GM12878 (cell line): ENCODE results near the gene BTNL8. TPM values are rescaled to one million over a fixed set of nuclear protein-coding genes. Genes with fewer than 3 reads are reported as not detected.

Source experiments
- ATAC-seq: fragments of 200-7000 bp; cut with Tn5 transposase; 3 replicates; pipeline ENCODE4 v1.9.1; 2020; ENCODE audit warnings: mild to moderate bottlenecking, moderate library complexity
- BruUV-seq: library from RNA; stranded (reverse); fragments of 400-500 nt; replicated peaks from 2 replicates; lab custom pipeline; 2021; lab: Mats Ljungman, UMichigan
- CTCF ChIA-PET: fragments of 300-600 bp; sonication (Branson Sonifier 250); formaldehyde crosslinking; extraction: SDS; loops from one replicate; lab custom pipeline; 2021; ENCODE audit warnings: inconsistent platforms; lab: Yijun Ruan, JAX
- POLR2A ChIA-PET: fragments of 350-600 bp; formaldehyde crosslinking; extraction: SDS; loops from one replicate; lab custom pipeline; 2021; ENCODE audit warnings: inconsistent platforms; lab: Charles Lee
- RAD21 ChIA-PET: fragments of 300-600 bp; sonication (Branson Sonifier 250); formaldehyde crosslinking; loops from one replicate; lab custom pipeline; 2023; ENCODE audit warnings: antibody characterized with exemption; ENCODE audit not compliant: unreplicated experiment; lab: Charles Lee
- SMC1A ChIA-PET: fragments of 300-600 bp; sonication (Branson Sonifier 250); formaldehyde crosslinking; loops from one replicate; lab custom pipeline; 2023; ENCODE audit not compliant: unreplicated experiment, uncharacterized antibody; lab: Charles Lee
- DNase-seq: peaks from one replicate; pipeline ENCODE4 v3.0.0-alpha.2; 2011; ENCODE audit warnings: low read depth, low spot score
- FAIRE-seq: peaks from 3 replicates; lab custom pipeline; 2011; peaks lifted over from hg19 to GRCh38; lab: Jason Lieb, UNC
- H2AFZ ChIP-seq: 2 replicates; pipeline ENCODE4 v1.6.0; 2011; ENCODE audit warnings: low read depth, low read length, control low read depth; ENCODE audit not compliant: control insufficient read depth
- H3K27ac ChIP-seq: 2 replicates; pipeline ENCODE4 v1.5.1; 2011; ENCODE audit warnings: control low read depth; ENCODE audit not compliant: control insufficient read depth, insufficient read depth
- H3K27me3 ChIP-seq, 2 experiments: replicated peaks in 1 of 2; 2 replicates each; pipeline versions ENCODE4 v1.6.0 to v1.6.1; 2011; ENCODE audit warnings: low read length in 1 of 2; ENCODE audit not compliant: control insufficient read depth in 2 of 2, insufficient read depth in 2 of 2
- H3K36me3 ChIP-seq, 2 experiments: 2 replicates each; pipeline ENCODE4 v1.5.1; 2011; ENCODE audit warnings: low read length in 1 of 2; ENCODE audit not compliant: control insufficient read depth in 2 of 2, insufficient read depth in 2 of 2
- H3K4me1 ChIP-seq: 2 replicates; pipeline ENCODE4 v1.6.1; 2011; ENCODE audit warnings: mild to moderate bottlenecking, low read length, moderate library complexity, mixed read lengths; ENCODE audit not compliant: control insufficient read depth, insufficient read depth
- H3K4me2 ChIP-seq: 2 replicates; pipeline ENCODE4 v1.6.0; 2011; ENCODE audit warnings: control low read depth; ENCODE audit not compliant: control insufficient read depth, insufficient read depth
- H3K4me3 ChIP-seq: fragments of 200-600 bp; sonication (generic); 2 replicates; pipeline ENCODE4 v1.5.1; 2016
- H3K79me2 ChIP-seq: 2 replicates; pipeline ENCODE4 v1.6.0; 2011; ENCODE audit warnings: low read length; ENCODE audit not compliant: control insufficient read depth, insufficient read depth
- H3K9ac ChIP-seq: 2 replicates; pipeline ENCODE4 v1.8.0; 2011; ENCODE audit warnings: low read length, control low read depth, mixed read lengths; ENCODE audit not compliant: control insufficient read depth, insufficient read depth
- H3K9me3 ChIP-seq: replicated peaks from 3 replicates; pipeline ENCODE4 v1.5.1; 2011; ENCODE audit warnings: mild to moderate bottlenecking, low read length; ENCODE audit not compliant: control insufficient read depth, insufficient read depth
- H4K20me1 ChIP-seq: 2 replicates; pipeline ENCODE4 v1.6.0; 2011; ENCODE audit not compliant: control insufficient read depth, insufficient read depth
- ATF3 ChIP-seq: IDR thresholded peaks from 2 replicates; pipeline ENCODE4 v1.6.1; 2011; ENCODE audit warnings: low read depth, mild to moderate bottlenecking, low read length, moderate library complexity, borderline replicate concordance; ENCODE audit errors: extremely low read depth
- EGR1 ChIP-seq, 2 experiments: IDR thresholded peaks; 1 replicate in 1 of 2; 2 replicates in 1 of 2; pipeline ENCODE4 v1.6.1; 2011 to 2012; ENCODE audit warnings: low read depth in 2 of 2, low read length in 2 of 2, borderline replicate concordance in 1 of 2, mild to moderate bottlenecking in 1 of 2, moderate library complexity in 1 of 2
- JUNB ChIP-seq: IDR thresholded peaks from 2 replicates; pipeline ENCODE4 v1.6.1; 2016; ENCODE audit warnings: antibody characterized with exemption, mild to moderate bottlenecking
- NFIC ChIP-seq: IDR thresholded peaks from 2 replicates; pipeline ENCODE4 v1.6.1; 2012; ENCODE audit warnings: low read depth, mild to moderate bottlenecking, inconsistent platforms, low read length, moderate library complexity
- NR2C2 ChIP-seq: IDR thresholded peaks from 2 replicates; pipeline ENCODE4 v1.6.1; 2011; ENCODE audit warnings: borderline replicate concordance, low read depth; ENCODE audit not compliant: control insufficient read depth, insufficient read length
- NR2F1 ChIP-seq: fragments of 450-650 bp; conservative IDR thresholded peaks from 2 replicates; pipeline ENCODE4 v1.6.1; 2017; ENCODE audit warnings: mild to moderate bottlenecking
- RUNX3 ChIP-seq: IDR thresholded peaks from 2 replicates; pipeline ENCODE4 v1.6.1; 2012; ENCODE audit warnings: low read length, inconsistent platforms
- SREBF2 ChIP-seq: IDR thresholded peaks from 2 replicates; pipeline ENCODE4 v1.6.1; 2012; ENCODE audit warnings: mild to moderate bottlenecking, low read length
- WGBS: methylation state at CpG from one replicate; pipeline ENCODE4 v1.1.6; 2016; ENCODE audit warnings: low lambda C conversion rate; ENCODE audit not compliant: insufficient replicate concordance, insufficient coverage; ENCODE audit errors: missing lambda C conversion rate; 5-methylcytosine and 5-hydroxymethylcytosine counted together
- in situ Hi-C: fragments of 300-500 bp; cut with MboI; formaldehyde crosslinking; loops from 9 replicates; pipeline ENCODE4 v1.14.3; 2018; ENCODE audit warnings: mixed read lengths
- intact Hi-C: fragments of 100-400 bp; cut with micrococcal nuclease; formaldehyde crosslinking; loops from one replicate; pipeline ENCODE4 v1.14.2; 2022; ENCODE audit not compliant: unreplicated experiment
- polyA plus RNA-seq, 11 experiments: library from polyadenylated mRNA; depleted of rRNA in 4 of 11; unstranded in 6 of 11; stranded (reverse) in 5 of 11; fragments of >200 nt; fragmentation: Nextera tagmentation in 4 of 11; fragmentation: Illumina TruSeq in 1 of 11; extraction: Ambion mirVana in 4 of 11; extraction: Trizol in 1 of 11; gene quantifications; 1 replicate in 1 of 11; 2 replicates in 10 of 11; pipeline versions ENCODE4 v1.2.1 to v1.2.3, GENCODE V29; 2011 to 2016; ENCODE audit warnings: inconsistent platforms in 2 of 11, missing spikeins in 2 of 11, low read depth in 1 of 11
- total RNA-seq, 4 experiments: library from RNA; depleted of rRNA in 3 of 4; stranded (reverse); fragments of >200 nt in 3 of 4; fragmentation: Illumina TruSeq in 1 of 4; extraction: Trizol in 1 of 4; gene quantifications; 2 replicates each; pipeline versions ENCODE4 v1.2.1 to v1.2.3, GENCODE V29; 2013 to 2021
- TF ChIP-seq, protein P1 (sequence below), 3 experiments: IDR thresholded peaks in 2 of 3; conservative IDR thresholded peaks in 1 of 3; 2 replicates each; pipeline ENCODE4 v1.5.1; 2011; ENCODE audit warnings: low read depth in 3 of 3, low read length in 3 of 3, mild to moderate bottlenecking in 3 of 3, control low read depth in 2 of 3, moderate library complexity in 2 of 3, inconsistent platforms in 1 of 3, mixed read lengths in 1 of 3; ENCODE audit not compliant: control insufficient read depth in 2 of 3, insufficient read depth in 1 of 3; ENCODE audit errors: extremely low read depth in 1 of 3
- TF ChIP-seq, protein P2 (sequence below): fragments of 450-650 bp; IDR thresholded peaks from 2 replicates; pipeline ENCODE4 v1.6.1; 2018; ENCODE audit warnings: borderline replicate concordance, mild to moderate bottlenecking; ENCODE audit not compliant: partially characterized antibody

BTNL8 gene
- total and polyA plus RNA-seq, 10 of the 15 experiments (the other 5 are each of a cell fraction or from before 2014, with no cell fraction given), result 0.13 to 3.4 (median 0.26) TPM; not detected in 2

- WGBS, result 83% methylated on average over 10 of the region's 10 CpGs
- BruUV-seq, result no TSS peak
- Histone ChIP-seq H3K36me3 (no peaks in the 10 kb centered on the region), H3K27me3 (no peaks in the 10 kb centered on the region), H2AFZ (no peak overlapping the region), H4K20me1 (no peaks in the 10 kb centered on the region), H3K79me2 (no peaks in the 10 kb centered on the region), H3K27ac (no peak overlapping the region), H3K9me3 (no peaks in the 10 kb centered on the region), H3K4me3 (no peak overlapping the region), H3K4me2 (no peak overlapping the region), H3K9ac (no peak overlapping the region)
- ATAC-seq (no peak), DNase-seq (no peak)
- intact Hi-C loops, result loop anchor here (5.0 to 10.0 kb wide), 2 partner anchors 185 to 218 kb away; no protein-coding TSS in a partner anchor
- SMC1A ChIA-PET, result interaction anchor here (0.9 to 3.0 kb wide), 6 partner anchors 59 to 290 kb away, joined by 3 to 16 read pairs (median 5); partner anchors contain the start of gene BTNL9
- TF ChIP-seq ATF3 (no peak), NR2F1 (no peak), RUNX3 (no peak), SREBF2 (no peak), EGR1 (IDR thresholded peaks at IDR 0.05; ENCODE audit: borderline replicate concordance in 1 of 2, low read depth in 2 of 2, low read length in 2 of 2) (no peak), NR2C2 (no peak), NFIC (no peak), JUNB (no peak)
- TF ChIP-seq, protein P1, sequence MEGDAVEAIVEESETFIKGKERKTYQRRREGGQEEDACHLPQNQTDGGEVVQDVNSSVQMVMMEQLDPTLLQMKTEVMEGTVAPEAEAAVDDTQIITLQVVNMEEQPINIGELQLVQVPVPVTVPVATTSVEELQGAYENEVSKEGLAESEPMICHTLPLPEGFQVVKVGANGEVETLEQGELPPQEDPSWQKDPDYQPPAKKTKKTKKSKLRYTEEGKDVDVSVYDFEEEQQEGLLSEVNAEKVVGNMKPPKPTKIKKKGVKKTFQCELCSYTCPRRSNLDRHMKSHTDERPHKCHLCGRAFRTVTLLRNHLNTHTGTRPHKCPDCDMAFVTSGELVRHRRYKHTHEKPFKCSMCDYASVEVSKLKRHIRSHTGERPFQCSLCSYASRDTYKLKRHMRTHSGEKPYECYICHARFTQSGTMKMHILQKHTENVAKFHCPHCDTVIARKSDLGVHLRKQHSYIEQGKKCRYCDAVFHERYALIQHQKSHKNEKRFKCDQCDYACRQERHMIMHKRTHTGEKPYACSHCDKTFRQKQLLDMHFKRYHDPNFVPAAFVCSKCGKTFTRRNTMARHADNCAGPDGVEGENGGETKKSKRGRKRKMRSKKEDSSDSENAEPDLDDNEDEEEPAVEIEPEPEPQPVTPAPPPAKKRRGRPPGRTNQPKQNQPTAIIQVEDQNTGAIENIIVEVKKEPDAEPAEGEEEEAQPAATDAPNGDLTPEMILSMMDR (IDR thresholded peaks at IDR 0.05 in 2 of 3, conservative IDR thresholded peaks at IDR 0.05 in 1 of 3; ENCODE audit: control insufficient read depth in 2 of 3, extremely low read depth in 1 of 3, insufficient read depth in 1 of 3, low read depth in 3 of 3, low read length in 3 of 3), result no peak
- TF ChIP-seq, protein P2, sequence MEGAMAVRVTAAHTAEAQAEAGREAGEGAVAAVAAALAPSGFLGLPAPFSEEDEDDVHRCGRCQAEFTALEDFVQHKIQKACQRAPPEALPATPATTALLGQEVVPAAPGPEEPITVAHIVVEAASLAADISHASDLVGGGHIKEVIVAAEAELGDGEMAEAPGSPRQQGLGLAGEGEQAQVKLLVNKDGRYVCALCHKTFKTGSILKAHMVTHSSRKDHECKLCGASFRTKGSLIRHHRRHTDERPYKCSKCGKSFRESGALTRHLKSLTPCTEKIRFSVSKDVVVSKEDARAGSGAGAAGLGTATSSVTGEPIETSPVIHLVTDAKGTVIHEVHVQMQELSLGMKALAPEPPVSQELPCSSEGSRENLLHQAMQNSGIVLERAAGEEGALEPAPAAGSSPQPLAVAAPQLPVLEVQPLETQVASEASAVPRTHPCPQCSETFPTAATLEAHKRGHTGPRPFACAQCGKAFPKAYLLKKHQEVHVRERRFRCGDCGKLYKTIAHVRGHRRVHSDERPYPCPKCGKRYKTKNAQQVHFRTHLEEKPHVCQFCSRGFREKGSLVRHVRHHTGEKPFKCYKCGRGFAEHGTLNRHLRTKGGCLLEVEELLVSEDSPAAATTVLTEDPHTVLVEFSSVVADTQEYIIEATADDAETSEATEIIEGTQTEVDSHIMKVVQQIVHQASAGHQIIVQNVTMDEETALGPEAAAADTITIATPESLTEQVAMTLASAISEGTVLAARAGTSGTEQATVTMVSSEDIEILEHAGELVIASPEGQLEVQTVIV, result no peak
- TF ChIP-seq, all 136 proteins: peak for 0
- no peak for FAIRE-seq
- ChIA-PET RAD21 (interaction anchor here (1.2 to 2.8 kb wide), 4 partner anchors 63 to 290 kb away, joined by 3 to 16 read pairs (median 4); no protein-coding TSS in a partner anchor), CTCF (interaction anchor here (0.7 to 4.9 kb wide), 7 partner anchors 37 to 596 kb away, joined by 3 to 50 read pairs (median 4); no protein-coding TSS in a partner anchor), POLR2A (no interaction called here)
- in situ Hi-C loops, result no loop called here
- peaks cover 11% of the 10 kb centered on the region; the same call in 1 of the 2 replicates for H3K4me1 ChIP-seq
These were observed 32.0 kb upstream of the BTNL8 start for GRCh38 chr5:180866985-180867384.
